GM23248 (cell line): ENCODE results near the gene PSAP.

Experiments used
- EZH2 ChIP-seq: fragments of 200-600 bp; sonication (generic); IDR thresholded peaks from 2 replicates; pipeline ENCODE4 v1.6.1; 2018; ENCODE audit warnings: antibody characterized with exemption, mild to moderate bottlenecking; ENCODE audit not compliant: insufficient read depth, poor library complexity, severe bottlenecking
- EZH2phosphoT487 ChIP-seq: fragments of 200-600 bp; sonication (generic); IDR thresholded peaks from 2 replicates; pipeline ENCODE4 v1.6.1; 2018; ENCODE audit warnings: antibody characterized with exemption, moderate library complexity, mild to moderate bottlenecking, low read depth; ENCODE audit not compliant: insufficient read depth

DNA sequence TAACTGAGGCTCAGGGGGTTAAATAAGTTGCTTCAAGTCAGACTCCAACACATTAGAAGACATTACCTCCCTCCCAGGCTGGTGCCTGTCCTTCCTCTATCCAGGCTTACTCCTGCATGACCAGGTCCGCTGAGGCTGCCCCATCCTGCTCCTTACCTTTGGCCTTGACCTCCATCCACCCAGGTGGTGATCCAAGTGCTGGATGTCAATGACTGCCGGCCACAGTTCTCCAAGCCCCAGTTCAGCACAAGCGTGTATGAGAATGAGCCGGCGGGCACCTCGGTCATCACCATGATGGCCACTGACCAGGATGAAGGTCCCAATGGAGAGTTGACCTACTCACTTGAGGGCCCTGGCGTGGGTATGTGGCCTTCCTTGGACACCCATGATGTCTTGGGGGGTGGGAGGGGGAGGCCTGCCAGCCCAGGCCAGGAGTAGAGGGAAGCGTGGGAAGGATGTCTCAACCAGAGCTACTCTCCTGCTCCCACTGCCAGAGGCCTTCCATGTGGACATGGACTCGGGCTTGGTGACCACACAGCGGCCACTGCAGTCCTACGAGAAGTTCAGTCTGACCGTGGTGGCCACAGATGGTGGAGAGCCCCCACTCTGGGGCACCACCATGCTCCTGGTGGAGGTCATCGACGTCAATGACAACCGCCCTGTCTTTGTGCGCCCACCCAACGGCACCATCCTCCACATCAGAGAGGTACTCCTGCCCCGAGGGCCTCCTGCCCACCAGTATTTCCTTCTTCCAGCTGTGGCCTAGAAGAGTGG is 48.1 kb downstream of the PSAP start:
- no peak for TF ChIP-seq EZH2
- no peak for TF ChIP-seq EZH2phosphoT487
